HG03432 (cell line): ENCODE data around the gene IL16.
"Not testable (repeated sequence)": the region's sequence is repeated elsewhere in the genome, so short reads cannot be mapped to it uniquely, and the experiment has no call there.

Source experiments
- ATAC-seq: cut with Tn5 transposase; IDR thresholded peaks from one replicate; pipeline ENCODE4 v1.9.1; 2021; ENCODE audit warnings: mild to moderate bottlenecking, moderate library complexity; ENCODE audit not compliant: unreplicated experiment

Gene IL16

DNA sequence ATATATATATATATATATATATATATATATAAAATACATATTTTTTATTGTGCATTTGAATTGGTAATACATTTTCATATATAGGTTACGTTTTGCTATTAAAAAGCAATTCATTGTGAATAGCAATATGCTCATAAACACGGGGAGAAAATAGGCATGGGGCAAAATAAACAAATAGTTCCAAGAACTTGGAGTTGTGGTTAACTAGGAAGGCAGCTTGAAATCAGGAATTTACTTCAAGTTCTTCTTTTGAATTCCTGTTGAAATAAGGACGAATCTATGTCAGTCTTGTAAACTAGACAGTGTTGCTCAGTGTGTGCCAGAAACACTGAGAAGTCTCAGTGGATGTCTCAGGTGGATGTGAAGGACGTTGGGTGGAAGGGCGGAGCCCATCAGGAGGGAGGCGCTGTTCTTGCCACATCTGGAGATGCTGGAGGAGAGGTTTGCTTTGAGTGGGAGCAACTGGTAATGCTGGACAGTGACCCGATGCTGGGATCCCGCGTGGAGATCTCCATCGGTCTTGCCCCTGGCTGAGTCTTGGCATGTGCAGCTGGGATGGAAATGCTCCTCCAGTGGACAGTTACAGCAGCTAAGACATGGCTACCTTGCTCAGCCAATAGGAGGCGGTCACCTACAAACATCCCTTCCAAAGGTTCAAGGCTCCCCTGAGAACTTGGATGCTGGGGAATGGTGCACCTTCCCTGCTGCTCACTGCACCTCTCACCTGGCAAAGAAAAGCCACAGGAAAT is 2.5 kb downstream of the IL16 start:
- ATAC-seq, result no peak

DNA sequence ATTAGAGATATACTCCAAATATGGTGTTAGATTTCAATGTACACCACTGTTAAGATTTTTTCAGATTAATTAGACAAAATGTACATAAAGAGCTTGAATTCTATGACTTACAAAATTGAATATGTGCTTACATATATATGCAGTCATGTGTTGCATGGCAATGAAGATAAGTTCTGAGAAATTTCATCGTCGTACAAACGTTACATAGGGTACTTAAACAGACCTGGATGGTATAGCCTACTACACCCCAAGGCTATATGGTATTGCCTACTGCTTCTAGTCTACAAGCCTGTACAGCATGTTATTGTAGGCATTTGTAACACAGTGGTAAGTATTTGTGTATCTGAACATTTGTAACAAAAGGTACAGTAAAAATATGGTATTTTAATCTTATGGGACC is 9.3 kb downstream of the IL16 start:
- no peak for ATAC-seq

DNA sequence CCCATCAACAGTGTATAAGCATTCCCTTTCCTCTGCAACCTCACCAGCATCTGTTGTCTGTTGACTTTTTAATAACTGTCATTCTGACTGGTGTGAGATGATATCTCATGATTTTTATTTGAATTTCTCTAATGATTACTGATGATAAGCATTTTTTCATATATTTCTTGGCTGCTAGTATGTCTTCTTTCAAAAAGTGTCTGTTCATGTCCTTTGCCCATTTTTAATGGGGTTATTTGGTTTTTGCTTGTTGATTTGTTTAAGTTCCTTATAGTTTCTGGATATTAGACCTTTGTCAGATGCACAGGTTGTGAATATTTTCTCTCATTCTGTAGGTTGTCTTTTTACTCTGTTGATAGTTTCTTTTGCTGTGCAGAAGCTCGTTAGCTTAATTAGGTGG is 11.3 kb downstream of the IL16 start:
- not testable (repeated sequence) for ATAC-seq

DNA sequence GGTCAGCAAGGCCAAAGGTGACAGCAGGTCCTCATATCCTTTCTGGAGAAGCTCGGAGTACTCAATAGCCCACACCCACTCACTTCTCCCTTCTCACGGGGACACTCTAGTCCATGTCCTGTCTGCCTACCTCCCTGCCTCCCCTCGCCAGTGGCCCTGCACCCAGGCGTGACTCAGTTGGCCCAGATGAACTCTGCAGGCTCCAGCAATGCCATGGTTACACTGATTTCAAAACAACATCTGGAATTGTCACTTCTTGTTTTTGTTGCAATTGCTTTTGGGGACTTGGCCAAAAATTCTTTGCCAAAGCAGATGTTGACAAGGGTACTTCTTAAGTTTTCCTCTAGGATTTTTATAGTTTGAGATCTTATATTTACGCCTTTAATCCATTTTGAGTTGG is 13.0 kb downstream of the IL16 start:
- no peak for ATAC-seq

DNA sequence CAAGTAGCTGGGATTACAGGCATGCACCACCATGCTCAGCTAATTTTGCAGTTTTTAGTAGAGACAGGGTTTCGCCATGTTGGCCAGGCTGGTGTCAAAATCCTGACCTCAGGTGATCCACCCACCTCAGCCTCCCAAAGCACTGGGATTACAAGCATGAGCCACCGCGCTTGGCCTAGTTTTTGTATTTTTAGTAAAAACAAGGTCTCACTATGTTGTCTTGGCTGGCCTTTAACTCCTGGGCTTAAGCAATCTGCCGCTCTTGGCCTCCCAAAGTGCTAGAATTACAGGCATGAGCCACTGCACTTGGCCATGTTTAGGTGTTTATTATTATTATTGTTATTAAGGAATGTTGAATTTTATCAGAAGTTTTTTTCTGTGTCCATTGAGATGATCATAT is 14.7 kb downstream of the IL16 start:
- no peak for ATAC-seq

DNA sequence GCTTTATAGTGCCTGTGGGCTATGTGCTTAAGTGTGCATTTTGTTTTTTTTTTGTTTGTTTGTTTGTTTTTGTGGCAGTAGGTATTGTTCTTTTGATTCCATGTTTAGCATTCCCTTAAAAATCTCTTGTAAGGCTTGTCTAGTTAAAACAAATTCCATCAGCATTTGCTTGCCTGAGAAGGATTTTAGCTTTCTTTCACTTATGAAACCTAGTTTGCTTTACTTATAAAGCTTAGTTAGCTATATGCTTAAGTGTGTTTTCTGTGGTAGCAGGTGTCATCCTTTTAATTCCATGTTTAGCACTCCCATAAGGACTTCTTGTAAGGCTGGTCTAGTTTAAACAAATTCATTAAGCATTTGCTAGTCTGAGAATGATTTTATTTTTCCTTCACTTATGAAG is 17.3 kb downstream of the IL16 start:
- ATAC-seq, result no peak

DNA sequence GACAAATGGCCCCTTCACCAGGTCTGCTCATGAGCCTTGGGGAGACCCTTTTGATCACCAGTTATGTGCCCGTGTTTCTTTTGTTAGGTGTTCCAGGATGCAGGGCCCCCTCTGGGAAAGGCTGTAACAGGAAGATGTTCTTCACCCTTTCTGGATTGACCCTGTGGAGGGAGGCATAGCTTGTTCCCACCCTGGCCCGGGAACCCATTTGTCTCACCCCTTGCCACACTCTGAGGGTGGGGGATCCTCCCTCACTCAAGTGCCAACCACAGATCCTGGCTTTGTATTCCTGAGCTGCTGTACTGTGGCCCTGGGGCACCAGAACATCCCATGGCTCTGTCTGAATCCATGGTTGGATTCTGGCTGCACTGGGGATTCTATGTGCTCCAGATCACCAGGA is 18.9 kb downstream of the IL16 start:
- no peak for ATAC-seq

DNA sequence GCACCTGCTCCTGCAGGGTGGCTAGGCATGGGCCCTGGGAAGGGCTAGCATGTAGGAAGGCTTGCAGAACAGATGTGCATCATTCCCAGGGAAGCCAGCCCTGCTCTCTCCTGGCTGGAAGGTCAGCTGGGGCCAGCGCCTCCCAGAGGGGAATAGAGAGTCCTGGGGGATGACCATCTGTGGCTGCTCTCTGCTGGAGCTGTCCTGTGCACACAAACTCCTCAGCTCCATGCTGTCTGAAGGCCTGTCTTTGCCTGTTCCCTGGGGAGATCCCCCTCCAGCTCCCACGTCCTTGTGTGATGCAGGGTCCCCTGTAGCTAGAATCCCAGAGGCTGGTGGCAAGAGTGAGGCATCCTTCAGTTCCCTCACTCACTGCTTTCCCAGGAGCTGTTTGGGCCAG is 19.3 kb downstream of the IL16 start:
- ATAC-seq, result no peak

DNA sequence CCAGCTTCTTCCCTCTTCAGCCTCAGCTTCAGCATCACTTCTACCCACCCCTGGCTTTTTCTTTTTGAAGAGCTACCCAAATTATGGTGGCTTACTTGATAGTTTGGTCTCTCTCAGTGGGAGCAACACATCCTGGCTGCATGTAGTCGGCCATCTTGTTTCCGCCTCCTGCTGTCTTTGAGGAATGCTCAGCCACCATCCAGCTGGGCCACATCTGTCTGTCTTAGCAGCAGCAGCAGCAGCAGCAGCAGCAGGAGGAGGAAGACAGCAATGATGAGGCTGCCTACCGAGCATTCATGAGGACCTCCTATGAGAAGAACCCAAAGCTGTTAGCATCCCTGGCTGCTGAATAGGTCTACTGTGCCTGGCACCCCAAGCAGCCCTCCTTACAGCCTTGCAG is 19.7 kb downstream of the IL16 start:
- ATAC-seq, result no peak

DNA sequence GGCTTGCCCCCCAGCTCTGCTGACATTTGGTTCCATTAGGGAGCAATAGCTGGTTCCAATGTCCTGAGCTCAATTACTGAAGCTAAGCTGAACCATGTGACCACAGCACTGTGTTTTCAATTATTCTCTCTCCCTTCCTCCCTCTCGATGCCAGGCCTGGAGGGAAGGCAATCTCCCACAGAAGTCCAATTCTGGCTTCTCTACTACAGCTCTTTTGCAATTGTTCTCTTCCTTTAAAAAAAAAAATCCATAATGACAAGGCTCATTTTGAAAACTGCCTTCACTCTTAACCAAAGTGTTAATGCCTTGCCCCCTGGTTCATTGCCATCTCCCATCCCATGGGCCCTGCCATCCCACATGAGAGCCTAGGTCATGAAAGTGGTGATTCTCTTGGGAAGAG is 24.8 kb downstream of the IL16 start:
- no peak for ATAC-seq

DNA sequence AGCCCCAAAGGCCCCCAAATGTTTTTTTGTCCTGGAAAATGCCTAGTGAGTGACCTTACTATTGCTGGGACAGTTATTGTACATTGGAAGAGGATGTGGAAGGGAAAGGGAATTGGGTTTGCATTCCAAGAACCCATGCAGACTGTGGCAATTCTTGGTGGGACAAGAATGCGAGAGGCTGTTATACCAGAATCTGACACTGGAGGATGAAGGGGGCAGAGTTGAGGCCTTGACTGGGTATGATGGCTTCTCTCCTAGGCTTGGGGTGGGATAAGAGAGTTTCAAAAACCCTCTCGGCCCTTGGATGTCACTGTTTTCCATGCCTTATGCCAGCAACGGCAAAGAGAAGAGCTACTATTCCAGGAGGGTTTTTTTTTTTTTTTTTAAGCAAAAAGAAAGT is 25.3 kb downstream of the IL16 start:
- no peak for ATAC-seq

DNA sequence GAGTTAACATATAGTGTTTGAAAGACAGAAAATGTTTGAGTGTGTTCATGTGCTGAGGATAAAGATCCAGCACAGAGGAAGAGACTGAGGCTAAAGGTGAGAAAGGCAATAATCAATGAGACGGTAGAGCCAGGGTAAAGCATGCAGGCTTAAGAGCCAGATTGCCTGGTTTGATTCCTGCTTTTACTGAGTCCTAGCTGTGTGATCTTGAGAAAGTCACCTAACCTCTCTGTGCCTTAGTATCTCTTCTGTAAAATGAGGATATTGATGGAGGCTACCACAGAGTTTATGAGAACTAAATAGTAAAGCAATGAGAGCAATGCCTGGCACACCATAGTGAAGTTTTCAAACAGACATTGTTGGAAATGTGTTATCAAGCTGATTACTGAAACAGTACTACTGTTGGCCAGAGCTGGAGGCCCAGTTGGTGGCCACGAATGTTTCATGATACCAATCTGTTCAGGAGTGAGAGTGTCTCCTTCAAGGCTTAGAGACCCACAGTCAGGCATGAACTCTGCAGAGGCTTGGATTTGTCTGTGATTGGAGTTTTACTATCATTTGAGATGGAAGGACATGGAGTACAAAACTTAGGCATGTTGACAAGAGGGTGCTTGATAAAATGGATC is 26.8 kb downstream of the IL16 start:
- ATAC-seq, result no peak

DNA sequence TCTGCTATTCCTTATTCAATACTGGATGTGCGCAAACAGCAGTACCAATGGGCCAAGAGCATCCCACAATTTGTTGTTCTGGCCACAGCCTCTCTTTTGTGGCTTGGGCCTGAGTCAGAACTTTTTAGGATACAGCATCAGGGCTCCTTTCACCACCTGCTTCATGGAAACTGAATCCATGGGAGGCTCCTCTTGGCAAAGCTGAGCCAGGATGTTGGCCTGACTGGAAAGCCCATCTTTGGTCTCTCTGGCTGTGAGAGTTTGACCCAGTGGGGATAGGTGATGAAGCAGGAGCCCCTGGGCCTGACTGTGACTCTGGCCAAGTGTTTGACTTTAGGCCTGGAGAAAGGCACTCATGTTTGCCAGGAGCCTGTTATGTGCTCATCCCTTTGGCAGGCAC is 27.6 kb downstream of the IL16 start:
- ATAC-seq, result no peak

DNA sequence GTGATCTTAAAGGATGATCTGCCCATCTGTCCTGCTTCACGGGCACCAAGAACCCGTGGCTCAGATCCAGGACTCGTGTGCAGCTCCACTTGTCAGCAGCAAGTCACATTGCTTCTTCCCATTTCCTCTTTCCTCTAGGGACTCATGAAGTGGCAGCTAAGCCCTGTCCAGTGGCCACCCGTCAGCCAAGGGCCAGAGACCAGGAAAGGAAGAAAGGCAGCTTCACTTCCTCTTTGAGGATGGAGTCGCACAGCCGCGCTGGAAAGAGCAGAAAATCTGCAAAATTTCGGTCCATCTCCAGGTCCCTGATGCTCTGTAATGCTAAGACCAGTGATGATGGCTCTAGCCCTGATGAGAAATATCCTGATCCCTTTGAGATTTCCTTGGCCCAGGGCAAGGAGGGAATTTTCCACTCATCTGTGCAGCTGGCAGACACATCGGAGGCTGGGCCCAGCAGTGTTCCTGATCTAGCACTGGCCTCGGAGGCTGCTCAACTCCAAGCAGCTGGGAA is 28.5 kb downstream of the IL16 start:
- no peak for ATAC-seq

DNA sequence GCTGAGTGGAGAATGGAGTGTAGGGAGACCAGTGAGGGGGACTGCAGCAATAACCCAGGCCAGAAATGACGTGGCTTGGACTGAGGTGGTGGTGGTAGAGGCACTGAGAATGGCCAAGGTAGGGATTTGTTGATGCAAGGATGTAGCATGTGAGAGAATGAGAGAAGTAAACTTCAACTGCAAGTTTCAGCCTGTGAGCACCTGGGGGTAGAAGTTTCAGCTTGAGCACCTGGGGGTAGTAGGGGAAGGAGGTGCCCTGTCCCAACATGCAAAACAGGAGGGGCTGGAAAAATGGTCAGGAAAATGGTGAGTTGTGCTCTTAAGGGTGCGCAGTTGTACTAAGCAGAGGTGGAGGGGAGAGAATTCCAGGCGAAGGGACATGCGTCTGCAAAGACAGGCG is 31.0 kb downstream of the IL16 start:
- no peak for ATAC-seq

DNA sequence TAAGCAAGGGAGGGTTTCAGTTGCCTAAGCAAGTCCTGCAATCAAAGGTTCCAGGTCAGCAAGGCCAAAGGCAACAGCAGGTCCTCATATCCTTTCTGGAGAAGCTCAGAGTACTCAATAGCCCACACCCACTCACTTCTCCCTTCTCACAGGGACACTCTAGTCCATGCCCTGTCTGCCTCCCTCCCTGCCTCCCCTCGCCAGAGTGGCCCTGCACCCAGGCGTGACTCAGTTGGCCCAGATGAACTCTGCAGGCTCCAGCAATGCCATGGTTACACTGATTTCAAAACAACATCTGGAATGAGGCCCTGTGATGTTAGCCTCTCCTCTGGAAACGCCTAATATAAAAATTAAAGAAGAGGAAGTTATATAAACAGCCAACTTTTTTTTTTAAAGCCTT is 32.9 kb downstream of the IL16 start:
- ATAC-seq, result no peak

DNA sequence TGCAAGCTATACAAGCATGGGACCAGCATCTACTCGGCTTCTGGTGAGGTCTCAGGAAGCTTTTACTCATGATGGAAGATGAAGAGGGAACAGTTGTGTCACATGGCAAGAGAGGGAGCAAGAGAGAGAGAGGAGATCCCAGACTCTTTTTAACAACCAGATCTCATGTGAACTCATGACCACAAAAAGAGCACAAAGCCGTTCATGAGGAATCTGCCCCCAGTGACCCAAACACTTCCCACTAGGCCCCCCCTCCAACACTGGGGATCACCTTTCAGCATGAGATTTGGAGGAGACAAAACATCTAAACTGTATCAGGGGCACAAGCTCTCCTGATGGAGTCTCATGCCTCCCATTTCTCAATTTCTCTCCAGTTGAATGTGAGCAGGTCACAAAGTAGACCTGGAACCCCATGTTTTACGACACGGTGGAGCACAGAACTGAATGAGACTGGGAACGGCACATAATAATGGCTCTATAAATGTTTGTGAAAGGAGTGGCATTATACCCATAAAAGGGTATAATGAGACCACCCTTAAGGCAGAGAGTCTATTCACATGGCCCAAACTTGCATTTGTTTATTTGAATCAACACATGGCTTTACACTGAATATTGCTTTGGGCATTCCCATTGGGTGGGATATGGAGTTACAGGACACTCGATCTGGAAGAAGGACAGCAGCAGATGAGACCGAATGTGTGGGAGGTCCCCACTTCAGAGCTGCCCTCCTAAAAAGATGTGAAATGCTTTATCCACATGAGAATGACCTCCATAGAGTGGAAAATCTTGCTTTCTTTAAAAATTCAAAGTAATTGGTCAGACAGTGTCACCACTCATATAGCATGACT is 38.8 kb downstream of the IL16 start:
- ATAC-seq, result no peak

DNA sequence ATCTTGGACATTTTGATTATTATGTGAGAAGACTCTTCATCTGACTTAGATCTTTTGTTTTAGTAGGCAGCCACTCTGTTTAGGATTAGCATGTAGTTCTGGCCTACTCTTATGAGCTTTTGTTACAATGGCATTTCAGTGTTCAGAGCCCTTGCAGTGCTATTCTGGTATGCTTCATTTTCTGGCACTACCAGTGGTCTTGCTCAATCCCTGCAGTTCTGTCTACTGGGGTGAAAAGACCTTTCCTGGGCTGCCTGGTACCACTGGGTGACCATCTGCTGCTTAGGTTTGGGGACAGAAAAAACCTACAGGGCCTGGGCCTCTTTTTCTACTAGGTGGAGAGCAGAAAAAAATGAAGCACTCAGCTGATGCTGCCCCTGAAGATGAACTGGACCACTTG is 42.5 kb downstream of the IL16 start:
- no peak for ATAC-seq

DNA sequence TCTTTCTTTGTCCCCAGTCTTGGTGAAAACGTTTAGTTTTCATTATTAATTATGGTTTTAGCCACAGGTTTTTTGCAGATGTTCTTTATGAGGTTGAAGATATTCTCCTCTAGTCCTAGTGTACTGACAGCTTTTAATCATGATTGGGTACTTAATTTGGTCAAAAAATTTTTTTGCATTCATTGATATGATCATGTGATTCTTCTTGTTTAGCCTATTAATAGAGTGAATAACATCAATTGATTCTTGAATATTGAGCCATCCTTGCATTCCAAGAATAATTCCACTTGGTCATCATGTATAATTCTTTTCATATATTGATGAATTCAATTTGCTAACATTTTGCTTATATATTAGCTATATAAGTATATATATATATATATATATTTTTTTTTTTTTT is 46.1 kb downstream of the IL16 start:
- ATAC-seq, result no peak

DNA sequence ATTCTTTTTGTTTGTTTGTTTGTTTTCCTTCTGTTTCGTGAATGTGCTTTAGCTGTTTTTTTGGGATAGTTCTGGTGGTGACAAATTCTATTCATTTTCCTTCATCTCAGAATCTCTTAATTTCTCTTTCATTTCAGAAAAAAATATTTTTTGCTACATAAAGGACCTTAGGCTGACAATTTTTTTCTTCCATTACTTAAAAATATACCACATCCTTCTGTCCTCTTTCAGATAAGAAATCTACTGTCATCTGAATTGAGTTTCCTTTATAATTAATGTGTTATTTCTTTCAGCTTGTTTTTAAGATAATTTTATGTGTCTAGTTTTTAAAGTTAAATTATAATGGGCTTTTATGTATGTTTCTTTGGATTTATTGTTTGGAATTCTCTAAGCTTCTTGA is 47.6 kb downstream of the IL16 start:
- no peak for ATAC-seq

DNA sequence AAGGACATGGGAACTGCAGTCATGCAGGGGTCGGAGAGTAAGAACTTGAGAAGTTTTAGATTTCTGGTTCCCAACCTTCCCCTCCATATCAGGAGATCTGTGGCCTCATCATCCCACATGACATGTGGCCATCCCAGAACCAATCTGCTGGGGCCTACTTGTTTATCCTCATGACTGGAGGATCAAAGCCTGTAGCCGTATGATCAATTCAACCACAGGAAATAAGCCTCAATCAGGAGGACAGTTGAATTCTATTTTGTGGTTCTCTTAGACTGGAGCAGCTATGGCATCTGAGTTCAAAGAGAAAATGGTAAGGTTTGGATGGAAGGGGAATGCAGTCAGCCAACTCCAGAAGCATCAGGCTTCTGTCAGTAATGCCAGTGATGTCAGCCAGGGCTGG is 57.2 kb downstream of the IL16 start:
- ATAC-seq, result no peak
